Measurements from ENCODE around the gene SFSWAP.
"Not testable (repeated sequence)": the region's sequence is repeated elsewhere in the genome, so short reads cannot be mapped to it uniquely, and the experiment has no call there.

The SFSWAP gene

DNA sequence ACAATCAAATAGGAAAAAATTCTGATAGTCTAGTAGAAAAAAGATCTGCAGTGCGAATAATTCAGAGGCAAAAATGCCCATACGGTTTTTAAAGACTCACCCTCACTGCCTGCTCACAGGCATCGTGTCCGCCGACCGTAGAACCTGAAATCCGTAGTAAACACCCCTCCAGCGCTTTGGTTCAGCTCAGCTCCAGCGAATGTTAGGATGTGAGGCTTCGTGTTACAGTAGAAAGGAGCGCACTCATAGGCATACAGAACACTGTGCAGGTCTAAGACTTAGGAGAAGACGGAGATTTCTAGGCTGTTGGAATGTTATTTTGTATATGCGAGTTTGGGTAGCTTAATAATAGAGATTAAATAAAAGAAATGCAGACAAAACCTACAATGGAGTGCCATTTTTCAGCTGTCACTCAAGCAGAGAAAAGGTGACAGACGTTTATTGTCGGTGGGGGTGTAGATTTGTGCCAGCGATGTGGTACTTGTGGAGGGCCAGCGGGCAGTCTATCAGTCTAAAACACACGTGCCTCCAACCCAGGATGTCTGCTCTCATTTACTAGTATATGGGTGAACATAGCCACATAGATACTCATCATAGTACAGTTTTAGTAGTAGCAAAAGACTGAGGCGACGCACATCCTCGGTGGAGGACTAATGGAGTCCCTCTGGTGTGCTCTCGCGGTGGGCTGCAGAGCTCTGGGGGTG, 25.7 kb downstream of the SFSWAP start:
- no peak for DNase-seq (ENCODE audit: low spot score)

DNA sequence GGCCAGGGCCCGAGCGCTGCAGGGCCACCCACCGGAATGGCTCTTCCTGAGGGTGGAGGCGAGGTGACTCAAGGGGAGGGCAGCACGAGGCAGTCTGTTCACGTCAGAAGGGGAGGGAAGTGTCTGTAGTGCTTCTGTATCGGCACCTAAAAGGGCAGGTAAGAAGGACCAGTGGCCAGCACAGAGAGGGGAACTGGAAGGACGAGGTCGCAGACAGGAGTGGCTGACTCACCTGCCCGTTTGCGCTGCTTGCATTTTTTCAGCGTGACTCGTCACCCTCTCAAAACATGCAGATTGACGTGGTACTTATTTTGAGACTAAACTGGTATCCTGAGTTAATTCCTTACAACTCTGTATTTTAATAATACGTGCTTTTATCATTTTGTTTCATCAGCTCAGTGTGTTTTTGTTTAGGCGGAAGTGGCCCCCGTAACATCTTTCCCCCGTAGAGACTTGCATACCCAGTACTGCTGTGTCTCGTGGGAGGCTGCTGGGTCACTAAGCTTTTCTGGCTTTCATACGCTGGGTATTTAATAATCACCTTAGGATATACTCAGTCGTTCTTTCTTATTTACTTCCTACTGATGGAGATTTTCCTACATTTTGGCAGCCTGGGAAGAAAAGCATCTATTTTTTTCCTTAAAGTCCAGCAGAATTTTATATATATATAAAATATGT, 26.4 kb downstream of the SFSWAP start:
- no peak for DNase-seq (ENCODE audit: low spot score)

DNA sequence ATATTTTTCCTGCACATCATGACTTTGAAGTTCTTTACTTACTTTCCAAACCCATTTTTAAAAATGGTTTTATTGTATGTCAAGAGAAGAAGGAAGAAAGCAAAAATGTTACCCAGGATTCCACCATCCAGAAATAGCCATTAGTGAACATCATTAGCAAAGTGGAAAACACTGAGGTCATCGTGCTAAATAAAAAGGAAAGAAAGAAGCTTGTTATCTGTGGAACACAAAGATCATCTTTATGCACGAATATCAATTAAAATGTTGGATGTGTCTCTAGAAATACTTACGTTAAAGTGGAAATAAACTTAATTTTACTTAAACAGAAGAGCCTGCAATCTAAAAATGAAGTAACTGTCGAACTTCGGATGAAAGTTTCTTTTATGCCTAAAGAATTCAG, 27.3 kb downstream of the SFSWAP start:
- DNase-seq (ENCODE audit: low spot score), result no peak

DNA sequence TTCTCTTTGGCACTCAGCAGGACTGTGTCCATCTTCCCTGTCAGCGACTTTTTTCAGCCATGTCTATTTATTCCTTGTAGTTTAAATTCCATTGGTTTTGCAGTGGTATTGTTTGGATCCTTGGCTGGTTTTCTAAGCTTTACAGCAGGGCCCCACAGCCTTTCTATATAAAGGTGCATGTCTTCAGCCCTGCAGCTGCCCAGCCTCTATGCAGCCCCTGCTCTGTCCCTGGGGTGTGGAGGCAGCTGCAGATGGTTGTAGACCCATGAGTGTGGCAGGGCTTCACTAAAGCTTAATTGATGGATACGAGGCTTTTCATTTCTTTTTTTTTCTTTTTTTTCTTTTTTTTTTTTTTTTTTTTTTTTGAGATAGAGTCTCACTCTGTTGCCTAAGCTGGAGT, 29.7 kb downstream of the SFSWAP start:
- DNase-seq (ENCODE audit: low spot score), result no peak

DNA sequence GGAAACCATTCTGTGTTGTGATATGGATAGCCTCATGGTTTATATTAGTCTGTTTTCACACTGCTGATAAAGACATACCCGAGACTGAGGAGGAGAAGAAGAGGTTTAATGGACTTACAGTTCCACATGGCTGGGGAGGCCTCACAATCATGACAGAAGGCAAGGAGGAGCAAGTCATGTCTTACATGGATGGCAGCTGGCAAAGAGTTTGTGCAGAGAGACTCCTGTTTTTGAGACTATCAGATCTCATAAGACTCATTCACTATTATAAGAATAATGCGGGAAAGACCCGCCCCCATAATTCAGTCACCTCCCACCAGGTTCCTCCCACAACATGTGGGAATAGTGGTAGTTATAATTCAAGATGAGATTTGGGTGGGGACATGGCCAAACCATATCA, 31.9 kb downstream of the SFSWAP start:
- DNase-seq (ENCODE audit: low spot score), result not testable (repeated sequence)

DNA sequence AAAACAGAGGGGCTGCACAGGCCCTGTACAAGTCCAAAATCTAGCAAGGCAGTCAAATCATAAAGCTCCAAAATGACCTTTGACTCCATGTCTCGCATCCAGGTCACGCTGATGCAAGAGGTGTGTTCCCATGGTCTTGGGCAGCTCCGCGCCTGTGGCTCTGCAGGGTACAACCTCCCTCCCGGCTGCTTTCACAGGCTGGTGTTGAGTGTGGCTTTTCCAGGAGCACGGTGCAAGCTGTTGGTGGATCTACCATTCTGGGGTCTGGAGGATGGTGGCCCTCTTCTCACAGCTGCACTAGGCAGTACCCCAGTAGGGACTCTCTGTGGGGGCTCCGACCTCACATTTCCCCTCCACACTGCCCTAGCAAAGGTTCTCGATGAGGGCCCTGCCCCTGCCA, 32.5 kb downstream of the SFSWAP start:
- not testable (repeated sequence) for DNase-seq (ENCODE audit: low spot score)

DNA sequence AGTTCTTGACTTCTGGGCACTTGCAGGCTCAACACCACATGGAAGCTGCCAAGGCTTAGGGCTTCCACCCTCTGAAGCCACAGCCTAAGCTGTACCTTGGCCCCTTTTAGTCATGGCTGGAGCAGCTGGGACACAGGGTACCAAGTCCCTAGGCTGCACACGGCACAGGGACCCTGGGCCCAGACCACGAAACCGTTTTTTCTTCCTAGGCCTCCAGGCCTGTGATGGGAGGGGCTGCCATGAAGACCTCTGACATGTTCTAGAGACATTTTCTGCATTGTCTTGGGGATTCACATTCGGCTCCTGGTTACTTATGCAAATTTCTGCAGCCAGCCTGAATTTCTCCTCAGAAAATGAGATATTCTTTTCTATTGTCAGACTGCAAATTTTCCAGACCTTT, 33.0 kb downstream of the SFSWAP start:
- not testable (repeated sequence) for DNase-seq (ENCODE audit: low spot score)

DNA sequence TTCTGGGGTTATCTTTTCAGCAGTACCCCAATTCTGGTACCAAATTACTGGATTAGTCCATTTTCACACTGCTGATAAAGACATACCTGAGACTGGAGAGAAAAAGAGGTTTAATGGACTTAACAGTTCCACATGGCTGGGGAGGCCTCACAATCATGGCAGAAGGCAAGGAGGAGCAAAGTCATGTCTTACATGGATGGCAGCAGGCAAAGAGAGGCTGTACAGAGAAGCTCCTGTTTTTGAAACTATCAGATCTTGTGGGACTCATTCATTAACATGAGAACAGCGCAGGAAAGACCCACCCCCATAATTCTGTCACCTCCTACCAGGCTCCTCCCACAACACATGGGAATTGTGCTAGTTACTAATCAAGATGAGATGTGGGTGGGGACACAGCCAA, 33.8 kb downstream of the SFSWAP start:
- DNase-seq (ENCODE audit: low spot score), result not testable (repeated sequence)

DNA sequence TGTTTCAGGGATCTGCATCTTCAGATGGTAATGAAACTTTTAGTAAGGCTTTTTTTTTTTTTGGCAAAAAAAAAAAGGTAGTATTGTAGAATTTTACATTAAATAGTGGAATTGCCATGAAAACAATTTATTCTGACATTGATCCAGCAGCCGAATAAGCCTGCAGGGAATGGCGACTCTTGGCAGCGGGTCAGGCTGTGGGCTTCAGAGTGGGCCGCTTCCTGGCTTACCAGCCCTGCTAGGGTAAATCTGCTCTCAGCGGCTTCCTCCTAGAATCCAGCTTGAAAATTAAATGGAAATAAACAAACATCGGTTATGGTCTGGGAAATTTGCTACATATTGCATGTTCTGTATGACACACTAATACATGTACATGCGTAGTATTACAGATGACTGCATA, 34.8 kb downstream of the SFSWAP start:
- DNase-seq (ENCODE audit: low spot score), result no peak

DNA sequence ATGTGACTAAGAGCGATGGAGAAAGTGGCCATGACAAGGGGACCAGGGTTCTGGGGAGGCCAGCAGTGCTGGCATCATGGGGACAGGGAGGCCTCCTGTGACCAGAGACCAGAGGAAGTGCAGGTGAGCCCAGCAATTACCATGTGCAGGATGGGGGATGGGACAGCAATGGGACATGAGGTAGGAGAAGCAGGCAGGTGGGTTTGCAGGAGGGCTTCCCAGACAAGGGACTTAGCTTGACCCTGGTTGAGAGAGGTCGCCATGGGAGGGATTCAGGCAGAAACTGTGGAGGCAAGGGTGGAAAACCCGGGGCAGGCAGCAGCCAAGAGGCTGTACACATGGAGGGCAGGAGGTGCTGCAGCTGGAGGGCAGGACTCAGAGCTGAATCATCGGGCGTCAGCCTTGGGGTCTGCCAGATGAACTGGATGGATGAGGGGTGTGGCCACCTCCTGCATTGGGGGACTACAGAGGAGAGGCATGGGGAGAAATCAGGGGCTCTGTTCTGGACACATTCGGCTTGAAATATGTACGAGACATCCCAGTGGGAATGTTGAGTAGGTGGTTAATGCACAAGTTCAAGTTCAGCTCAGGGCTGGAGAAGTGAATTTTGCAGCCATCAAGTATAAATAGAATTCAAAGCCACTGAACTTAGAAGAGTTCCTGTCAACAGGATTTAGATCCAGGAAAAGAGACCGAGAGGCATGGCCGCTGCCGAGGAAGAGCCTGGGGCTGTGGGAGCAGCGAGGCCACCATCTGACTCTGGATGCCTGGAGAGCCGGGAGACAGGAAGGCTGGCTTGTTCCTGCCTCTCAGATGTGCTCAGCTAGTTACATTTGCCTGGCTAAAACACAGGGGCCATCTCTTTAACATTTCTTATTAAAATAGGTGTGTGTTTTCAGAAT, 36.6 kb downstream of the SFSWAP start:
- DNase-seq (ENCODE audit: low spot score), result no peak

DNA sequence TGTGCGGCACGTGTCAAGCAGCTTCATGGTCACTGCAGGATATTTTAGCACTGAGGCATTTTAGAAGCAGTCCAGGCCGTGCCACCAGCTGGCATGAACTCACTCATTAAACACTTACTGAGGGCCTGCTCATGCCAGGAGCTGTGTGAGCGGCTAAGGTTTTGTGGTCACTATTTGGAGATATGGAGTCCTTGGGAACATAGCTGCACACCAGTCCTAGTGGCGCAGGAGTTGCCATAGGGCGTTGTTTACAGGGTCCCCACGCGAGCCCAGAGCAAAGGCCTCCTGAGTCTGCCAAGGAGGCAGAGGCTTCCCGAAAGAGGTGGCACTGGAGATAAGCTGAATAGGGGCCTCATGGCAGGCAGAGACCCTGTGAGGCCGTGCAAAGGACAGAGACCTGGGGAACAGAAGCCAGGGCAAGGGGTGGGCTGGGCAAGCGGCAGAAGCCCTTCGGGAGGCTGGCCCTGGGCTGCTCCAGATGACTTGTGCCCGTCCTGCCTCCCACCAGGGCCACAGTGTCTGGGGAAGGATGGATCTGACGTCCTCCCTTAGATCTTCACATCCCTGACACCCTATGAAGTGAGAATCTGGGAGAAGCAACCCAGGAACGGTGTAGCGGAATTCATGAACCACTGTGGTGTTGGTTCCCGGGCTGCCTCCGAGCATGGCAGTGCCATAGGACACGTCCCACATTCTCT, 38.9 kb downstream of the SFSWAP start:
- no peak for DNase-seq (ENCODE audit: low spot score)

DNA sequence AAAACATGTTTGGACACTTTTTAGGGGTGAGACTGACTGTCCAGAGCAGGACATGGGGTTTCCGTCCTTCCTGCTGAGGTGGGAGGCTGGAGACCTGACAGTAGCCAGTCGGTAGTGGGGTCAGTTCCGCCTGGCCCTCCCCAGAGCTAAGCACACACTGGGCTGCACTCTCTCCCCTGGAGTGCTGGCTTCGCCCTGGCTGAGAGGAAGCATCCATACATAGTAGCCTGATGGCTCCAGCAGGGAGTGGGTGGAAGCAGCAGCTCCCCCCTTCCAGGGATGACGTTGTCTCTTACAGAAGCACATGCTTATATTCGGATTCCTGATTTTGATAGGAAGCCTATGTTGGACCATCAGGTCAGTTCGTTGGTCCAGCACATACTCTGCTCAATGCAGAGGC, 40.4 kb downstream of the SFSWAP start:
- DNase-seq (ENCODE audit: low spot score), result no peak

DNA sequence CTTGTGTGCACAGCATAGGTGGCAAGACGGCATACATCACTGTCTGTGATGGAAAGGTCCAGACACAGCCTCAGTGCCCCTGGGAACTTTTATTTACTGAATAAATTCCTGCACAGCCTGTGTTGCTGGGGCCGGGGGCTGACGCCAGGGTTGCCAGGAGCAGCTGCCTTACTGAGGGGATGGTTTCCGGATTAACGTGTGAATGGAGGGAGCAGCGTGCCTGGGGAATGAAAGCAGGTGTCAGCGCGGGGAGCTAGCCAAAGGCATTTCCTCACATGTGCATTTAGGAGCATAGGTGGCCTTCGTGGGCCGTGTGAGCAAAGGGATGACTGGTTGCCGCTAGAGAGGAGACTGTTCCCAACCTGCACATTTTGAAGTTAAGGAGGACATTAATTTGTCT, 41.6 kb downstream of the SFSWAP start:
- no peak for DNase-seq (ENCODE audit: low spot score)

DNA sequence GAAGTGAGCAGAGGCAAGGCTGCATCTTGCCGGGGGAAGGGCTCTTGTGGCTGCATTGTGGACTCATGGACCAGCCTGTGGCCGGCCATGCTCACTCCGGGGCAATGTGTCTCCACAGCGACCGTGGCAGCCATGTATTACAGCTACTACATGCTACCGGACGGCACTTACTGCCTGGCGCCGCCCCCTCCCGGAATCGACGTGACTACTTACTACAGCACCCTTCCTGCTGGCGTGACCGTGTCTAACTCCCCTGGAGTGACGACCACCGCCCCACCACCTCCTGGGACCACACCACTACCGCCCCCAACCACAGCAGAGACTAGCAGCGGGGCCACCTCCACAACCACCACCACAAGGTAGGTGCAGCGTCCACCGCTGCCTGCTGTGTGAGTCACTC, 42.1 kb downstream of the SFSWAP start:
- DNase-seq (ENCODE audit: low spot score), result no peak

DNA sequence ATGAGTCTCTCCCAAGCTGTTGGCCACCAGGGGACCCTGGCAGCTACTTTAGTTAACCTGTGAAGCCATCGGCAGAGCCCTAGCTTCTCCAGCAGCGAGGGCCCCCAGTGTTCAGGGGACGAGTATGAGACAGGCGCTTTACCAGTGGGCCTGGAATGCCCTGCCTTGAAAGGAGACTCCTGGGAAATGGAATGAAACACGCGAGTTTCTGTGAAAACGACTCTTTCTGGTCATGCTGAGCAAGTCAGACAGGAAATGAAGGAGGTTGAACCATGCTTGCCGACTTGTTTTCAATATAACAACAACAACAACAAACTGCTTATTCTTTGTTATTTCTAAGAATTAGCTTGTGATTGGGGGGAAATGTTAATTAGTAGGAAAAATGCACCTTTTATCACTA, 42.9 kb downstream of the SFSWAP start:
- DNase-seq (ENCODE audit: low spot score), result no peak

DNA sequence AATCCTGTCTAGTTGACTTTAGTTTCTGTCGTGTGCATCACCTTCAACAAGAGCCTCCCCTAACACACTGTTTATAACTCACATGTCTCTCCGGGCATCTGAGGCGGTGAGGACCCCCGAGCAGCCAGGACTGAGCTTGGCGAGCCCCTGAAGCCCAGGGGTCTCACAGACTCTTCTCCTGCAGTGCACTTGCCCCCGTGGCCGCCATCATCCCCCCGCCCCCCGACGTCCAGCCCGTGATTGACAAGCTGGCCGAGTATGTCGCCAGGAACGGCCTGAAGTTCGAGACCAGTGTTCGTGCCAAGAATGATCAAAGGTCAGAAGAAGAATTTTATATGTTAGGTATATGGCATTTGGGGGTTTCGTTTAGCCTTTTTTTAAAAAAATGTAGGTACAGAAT, 43.3 kb downstream of the SFSWAP start:
- DNase-seq (ENCODE audit: low spot score), result no peak

DNA sequence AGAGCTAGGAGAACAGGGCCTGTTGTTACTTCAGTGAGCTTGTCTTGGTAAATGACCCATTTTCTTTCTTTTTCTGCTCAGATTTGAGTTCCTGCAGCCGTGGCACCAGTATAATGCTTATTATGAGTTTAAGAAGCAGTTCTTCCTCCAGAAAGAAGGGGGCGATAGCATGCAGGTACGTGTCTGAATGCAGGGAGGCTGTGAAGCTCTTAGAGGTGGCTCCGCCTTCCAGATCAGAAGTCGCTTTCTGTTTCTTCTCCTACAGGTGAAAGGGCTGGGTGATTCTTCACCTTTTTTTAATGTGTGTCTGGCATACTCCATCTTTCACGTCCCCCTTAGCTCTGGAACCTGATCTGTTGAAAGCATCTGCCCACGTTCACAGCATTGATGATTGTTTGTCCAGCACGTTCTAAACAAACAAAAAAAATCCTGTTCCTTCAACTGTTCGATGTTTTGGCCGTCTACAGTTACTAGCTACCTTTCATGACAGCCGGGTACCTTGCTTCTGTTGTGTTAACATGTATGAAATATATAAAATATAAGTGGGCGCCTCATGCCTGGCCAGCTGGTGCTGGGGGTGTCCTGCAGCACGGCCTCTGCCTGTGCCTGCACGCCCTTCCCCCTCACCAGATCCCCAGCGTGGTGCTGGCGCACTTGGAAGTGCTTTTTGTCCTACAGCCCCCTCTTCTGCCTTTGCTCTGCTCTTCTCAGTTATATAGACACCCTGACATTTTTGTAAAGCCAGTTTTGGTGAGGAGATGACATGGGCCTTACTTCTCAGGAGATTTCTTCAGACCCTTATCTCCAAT, 44.6 kb downstream of the SFSWAP start:
- no peak for DNase-seq (ENCODE audit: low spot score)

DNA sequence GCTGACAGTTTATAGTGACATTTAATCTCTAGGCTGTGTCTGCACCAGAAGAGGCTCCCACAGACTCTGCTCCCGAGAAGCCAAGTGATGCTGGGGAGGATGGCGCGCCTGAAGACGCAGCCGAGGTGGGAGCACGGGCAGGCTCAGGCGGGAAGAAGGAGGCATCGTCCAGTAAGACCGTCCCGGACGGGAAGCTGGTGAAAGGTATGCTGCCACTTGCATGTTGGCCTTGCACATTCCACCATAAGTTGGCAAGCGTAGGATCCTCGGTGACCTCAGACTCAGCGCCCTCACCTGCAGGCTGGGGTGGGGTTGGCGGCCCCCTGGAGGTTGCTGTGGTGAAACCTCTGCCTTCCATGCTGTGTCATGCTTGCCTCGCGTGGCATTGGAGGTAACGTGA, 45.6 kb downstream of the SFSWAP start:
- DNase-seq (ENCODE audit: low spot score), result no peak

DNA sequence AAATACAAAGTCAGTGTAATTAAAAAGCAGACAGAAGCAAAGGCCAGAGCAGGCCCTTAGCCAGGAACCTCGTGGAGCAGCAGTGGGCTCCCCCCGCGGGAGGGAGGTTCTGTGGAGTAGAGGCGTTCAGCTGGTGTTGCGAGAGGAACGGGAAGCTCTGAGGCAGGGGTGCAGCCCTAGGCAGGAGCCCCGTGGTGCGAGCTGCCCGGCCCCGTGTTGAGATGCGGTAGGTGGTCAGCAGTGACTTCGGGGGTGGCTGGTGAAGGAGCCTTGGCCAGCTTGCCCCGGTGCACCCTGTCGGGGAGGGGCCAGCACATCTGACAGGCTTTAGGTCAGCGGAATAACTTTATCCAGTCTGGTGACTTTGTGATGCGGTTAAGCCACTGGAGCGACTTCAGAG, 46.2 kb downstream of the SFSWAP start:
- no peak for DNase-seq (ENCODE audit: low spot score)

DNA sequence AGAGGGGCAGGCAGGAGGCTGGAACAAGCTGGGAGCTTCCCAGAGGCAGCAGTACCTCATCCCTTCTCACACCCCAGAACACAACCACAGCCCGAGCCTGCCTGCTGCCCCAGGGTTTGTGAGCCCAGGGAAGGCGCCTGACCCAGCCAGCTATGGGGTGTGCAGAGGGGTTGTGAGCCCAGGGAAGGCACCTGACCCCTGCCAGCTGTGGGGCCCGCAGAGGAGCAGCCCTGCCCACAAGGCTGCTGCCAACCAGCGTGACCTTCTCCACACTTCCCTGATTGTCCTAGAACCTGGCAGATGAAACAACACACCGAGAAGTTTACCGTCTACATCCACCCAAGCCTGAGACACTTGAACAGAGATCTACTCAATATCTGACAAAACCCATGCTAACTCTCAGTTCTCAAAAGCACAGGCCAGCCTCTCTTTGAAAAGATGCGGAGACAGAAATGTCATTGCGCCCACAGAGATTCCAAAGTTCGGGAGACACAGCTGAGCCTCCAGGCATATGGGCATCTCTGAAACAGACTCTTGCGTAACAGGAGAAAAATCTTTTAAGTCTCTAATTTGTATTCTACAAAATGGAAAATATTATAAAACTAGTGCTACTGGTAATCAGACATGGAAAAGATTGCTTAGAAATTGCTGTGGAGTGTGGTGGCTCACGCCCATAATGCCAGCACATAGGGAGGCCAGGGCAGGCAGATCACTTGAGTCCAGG, 47.3 kb downstream of the SFSWAP start:
- DNase-seq (ENCODE audit: low spot score), result no peak

DNA sequence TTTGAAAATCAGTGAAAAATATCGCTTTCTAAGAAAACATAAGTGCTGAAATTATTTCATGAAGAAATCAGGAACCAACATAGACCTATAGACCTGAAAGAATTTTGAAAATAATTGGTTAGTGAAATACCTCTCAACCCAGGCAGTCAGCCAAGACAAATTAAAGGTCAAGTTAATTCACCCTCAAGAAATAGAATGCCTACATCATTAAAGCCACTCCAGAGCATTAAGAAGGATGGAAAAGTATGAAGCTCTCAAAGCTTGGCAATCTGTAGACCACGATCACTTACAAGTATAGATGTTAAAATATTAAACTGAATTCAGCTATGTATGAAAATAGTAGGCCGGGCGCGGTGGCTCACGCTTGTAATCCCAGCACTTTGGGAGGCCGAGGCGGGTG, 48.3 kb downstream of the SFSWAP start:
- no peak for DNase-seq (ENCODE audit: low spot score)

All from left forelimb (tissue), 1 donor.